Skeletal muscle satellite cell (primary cell): Measurements from ENCODE around the gene KCTD12.
A peak's percentile ranks its signal among the peaks of the same experiment; 100 is the strongest.

Source experiments
- H3K27me3 ChIP-seq: 2 replicates; pipeline ENCODE4 v1.7.0; 2013; ENCODE audit warnings: low read length; ENCODE audit not compliant: control insufficient read depth, insufficient read depth
- H3K36me3 ChIP-seq: 2 replicates; pipeline ENCODE4 v1.7.0; 2013; ENCODE audit warnings: mild to moderate bottlenecking, control low read depth, low read length; ENCODE audit not compliant: insufficient read depth
- H3K4me1 ChIP-seq: 2 replicates; pipeline ENCODE4 v1.7.0; 2013; ENCODE audit warnings: low read length; ENCODE audit not compliant: control insufficient read depth, insufficient read depth
- H3K4me2 ChIP-seq: 2 replicates; pipeline ENCODE4 v1.7.0; 2013; ENCODE audit warnings: mild to moderate bottlenecking, low read length
- H3K4me3 ChIP-seq: 2 replicates; pipeline ENCODE4 v1.7.0; 2013; ENCODE audit warnings: low read length
- H3K9ac ChIP-seq: 2 replicates; pipeline ENCODE4 v1.7.0; 2013; ENCODE audit warnings: mild to moderate bottlenecking, low read depth, low read length, moderate library complexity
- H3K9me3 ChIP-seq: replicated peaks from 2 replicates; pipeline ENCODE4 v1.7.0; 2013; ENCODE audit warnings: mild to moderate bottlenecking, control low read depth, low read length

Gene KCTD12

GRCh38 chr13:76873445-76873844 lies 12.8 kb downstream of the KCTD12 start:
- peaks cover 23% of the 10 kb centered on the region for H3K4me1 ChIP-seq
- H3K4me3 ChIP-seq: no peak overlapping the region
- no peak overlapping the region for H3K4me2 ChIP-seq
- no peak overlapping the region for H3K9ac ChIP-seq
- no peaks in the 10 kb centered on the region for H3K27me3 ChIP-seq
- no peaks in the 10 kb centered on the region for H3K9me3 ChIP-seq
- no peaks in the 10 kb centered on the region for H3K36me3 ChIP-seq

DNA sequence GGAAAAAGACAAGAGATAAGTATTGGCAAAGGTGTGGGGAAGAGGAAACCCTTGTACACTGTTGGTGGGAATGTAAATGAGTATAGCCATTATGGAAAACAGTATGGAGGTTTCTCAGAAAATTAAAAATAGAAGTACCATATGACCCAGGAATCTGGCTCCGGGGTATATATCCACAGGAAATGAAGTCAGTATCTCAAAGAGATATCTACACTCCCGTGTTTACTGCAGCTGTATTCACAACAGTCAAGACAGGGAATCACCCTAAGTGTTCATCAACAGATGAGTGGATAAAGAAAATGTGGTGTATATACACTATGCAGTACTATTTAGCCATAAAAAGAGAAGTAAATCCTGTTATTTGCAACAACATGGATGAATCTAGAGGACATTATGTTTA lies 13.5 kb downstream of the KCTD12 start:
- Histone ChIP-seq H3K4me1 (peaks cover 26% of the 10 kb centered on the region), H3K4me3 (no peak overlapping the region), H3K27me3 (no peaks in the 10 kb centered on the region), H3K4me2 (no peak overlapping the region), H3K9me3 (no peaks in the 10 kb centered on the region), H3K36me3 (no peaks in the 10 kb centered on the region), H3K9ac (no peak overlapping the region)

DNA sequence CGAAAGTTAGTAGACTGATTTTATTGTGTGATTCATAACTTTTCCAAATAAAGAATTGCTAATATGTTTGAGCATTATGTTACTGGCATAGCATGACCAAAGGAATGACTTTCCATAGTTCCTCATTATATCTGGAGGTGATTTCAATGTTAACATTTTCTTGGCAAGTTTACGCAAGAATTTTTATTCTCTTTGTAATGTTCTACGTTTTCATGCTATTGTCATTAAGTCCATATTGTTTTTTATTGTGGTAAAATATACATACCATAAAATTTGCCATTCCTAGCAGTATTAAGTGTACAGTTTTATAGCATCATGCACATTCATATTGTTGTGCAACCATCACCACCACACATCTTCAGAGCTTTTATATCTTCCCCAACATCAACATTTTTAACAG lies 14.8 kb downstream of the KCTD12 start:
- no peaks in the 10 kb centered on the region for H3K9me3 ChIP-seq
- H3K4me2 ChIP-seq: peak overlapping the region; percentile 3
- no peak overlapping the region for H3K4me3 ChIP-seq
- no peaks in the 10 kb centered on the region for H3K36me3 ChIP-seq
- H3K27me3 ChIP-seq: no peaks in the 10 kb centered on the region
- peaks cover 26% of the 10 kb centered on the region for H3K4me1 ChIP-seq
- no peak overlapping the region for H3K9ac ChIP-seq

- Histone ChIP-seq H3K9ac (no peak overlapping the region), H3K4me2 (no peak overlapping the region), H3K4me1 (peaks cover 21% of the 10 kb centered on the region)
Observed at GRCh38 chr13:76868371-76868770, 17.8 kb downstream of the KCTD12 start.

GRCh38 chr13:76865996-76866503 lies 20.2 kb downstream of the KCTD12 start:
- no peak overlapping the region for H3K4me2 ChIP-seq
- no peak overlapping the region for H3K9ac ChIP-seq
- no peaks in the 10 kb centered on the region for H3K27me3 ChIP-seq
- H3K4me1 ChIP-seq: peaks cover 9% of the 10 kb centered on the region
- H3K9me3 ChIP-seq: no peaks in the 10 kb centered on the region
- no peak overlapping the region for H3K4me3 ChIP-seq
- H3K36me3 ChIP-seq: no peaks in the 10 kb centered on the region

More at GRCh38 chr13:76868371-76868770, 17.8 kb downstream of the KCTD12 start:
- no peaks in the 10 kb centered on the region for H3K27me3 ChIP-seq
- H3K9me3 ChIP-seq: no peaks in the 10 kb centered on the region
- H3K36me3 ChIP-seq: no peaks in the 10 kb centered on the region
- H3K4me3 ChIP-seq: no peak overlapping the region

GRCh38 chr13:76865109-76865508 lies 21.1 kb downstream of the KCTD12 start:
- Histone ChIP-seq H3K9me3 (no peaks in the 10 kb centered on the region), H3K27me3 (no peaks in the 10 kb centered on the region), H3K4me1 (peaks cover 7% of the 10 kb centered on the region), H3K9ac (no peak overlapping the region), H3K4me3 (no peak overlapping the region), H3K4me2 (no peak overlapping the region), H3K36me3 (no peaks in the 10 kb centered on the region)

DNA sequence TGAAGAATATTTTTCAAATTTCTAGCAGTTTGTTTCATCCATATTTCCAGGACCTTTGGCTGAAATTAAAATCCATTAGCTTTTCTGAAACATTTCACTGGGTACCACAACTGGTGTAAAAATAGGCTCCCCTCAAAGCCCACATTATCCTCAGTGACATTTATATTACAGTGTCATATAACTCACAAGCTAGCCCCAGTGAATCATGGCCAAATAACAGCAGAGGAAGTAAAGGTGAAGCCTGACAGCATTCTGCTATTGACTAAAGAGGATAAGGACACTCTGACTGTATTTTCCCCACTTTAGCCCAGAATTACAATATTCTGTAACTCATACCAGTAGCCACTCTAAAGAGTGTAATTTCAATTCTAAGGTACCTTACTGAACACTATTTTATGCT lies 21.9 kb downstream of the KCTD12 start:
- no peaks in the 10 kb centered on the region for H3K36me3 ChIP-seq
- no peak overlapping the region for H3K4me3 ChIP-seq
- no peaks in the 10 kb centered on the region for H3K27me3 ChIP-seq
- no peak overlapping the region for H3K9ac ChIP-seq
- H3K9me3 ChIP-seq: no peaks in the 10 kb centered on the region
- H3K4me2 ChIP-seq: no peak overlapping the region
- peaks cover 7% of the 10 kb centered on the region for H3K4me1 ChIP-seq

DNA sequence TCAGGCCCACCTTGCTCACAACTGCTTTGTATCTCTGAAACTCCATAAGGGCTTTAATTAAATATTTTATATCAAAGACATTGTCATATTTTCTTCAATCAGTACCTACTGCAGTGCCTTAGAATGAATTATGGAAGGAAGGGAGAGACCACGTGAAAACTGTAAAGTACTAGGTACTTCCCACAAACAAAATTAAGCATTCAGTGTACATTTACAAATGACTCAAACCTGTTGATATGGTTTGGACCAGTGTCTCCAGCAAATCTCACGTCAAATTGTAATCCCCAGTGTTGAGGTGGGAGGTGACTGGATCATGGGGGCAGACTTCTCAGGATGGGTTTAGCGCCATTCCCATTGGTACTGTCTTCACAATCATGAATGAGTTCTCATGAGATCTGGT lies 23.2 kb downstream of the KCTD12 start:
- H3K4me2 ChIP-seq: no peak overlapping the region
- no peak overlapping the region for H3K9ac ChIP-seq
- no peak overlapping the region for H3K4me3 ChIP-seq
- H3K9me3 ChIP-seq: no peaks in the 10 kb centered on the region
- H3K4me1 ChIP-seq: no peaks in the 10 kb centered on the region
- no peaks in the 10 kb centered on the region for H3K36me3 ChIP-seq
- no peaks in the 10 kb centered on the region for H3K27me3 ChIP-seq

- Histone ChIP-seq H3K27me3 (no peaks in the 10 kb centered on the region), H3K9me3 (no peaks in the 10 kb centered on the region), H3K9ac (no peak overlapping the region), H3K4me1 (no peaks in the 10 kb centered on the region), H3K36me3 (no peaks in the 10 kb centered on the region), H3K4me3 (no peak overlapping the region), H3K4me2 (no peak overlapping the region)
Observed at GRCh38 chr13:76861859-76862258, 24.3 kb downstream of the KCTD12 start.

- peaks cover 8% of the 10 kb centered on the region for H3K4me1 ChIP-seq
Observed at GRCh38 chr13:76860706-76861105, 25.5 kb downstream of the KCTD12 start.

GRCh38 chr13:76854894-76855293 lies 31.3 kb downstream of the KCTD12 start:
- Histone ChIP-seq H3K9ac (no peak overlapping the region), H3K9me3 (no peaks in the 10 kb centered on the region)

More at GRCh38 chr13:76860706-76861105, 25.5 kb downstream of the KCTD12 start:
- Histone ChIP-seq H3K9me3 (no peaks in the 10 kb centered on the region), H3K4me2 (no peak overlapping the region), H3K4me3 (no peak overlapping the region), H3K36me3 (no peaks in the 10 kb centered on the region), H3K27me3 (no peaks in the 10 kb centered on the region), H3K9ac (no peak overlapping the region)

GRCh38 chr13:76853921-76854608 lies 32.1 kb downstream of the KCTD12 start:
- H3K4me1 ChIP-seq: peaks cover 42% of the 10 kb centered on the region
- H3K4me3 ChIP-seq: no peak overlapping the region
- no peak overlapping the region for H3K4me2 ChIP-seq
- peak overlapping the region; percentile 12 for H3K9ac ChIP-seq
- H3K9me3 ChIP-seq: no peaks in the 10 kb centered on the region
- H3K36me3 ChIP-seq: no peaks in the 10 kb centered on the region
- H3K27me3 ChIP-seq: no peaks in the 10 kb centered on the region

More at GRCh38 chr13:76854894-76855293, 31.3 kb downstream of the KCTD12 start:
- Histone ChIP-seq H3K36me3 (no peaks in the 10 kb centered on the region), H3K4me2 (no peak overlapping the region), H3K4me1 (peaks cover 42% of the 10 kb centered on the region), H3K4me3 (no peak overlapping the region), H3K27me3 (no peaks in the 10 kb centered on the region)
